ENCODE results near the gene PIGN.

PIGN gene

DNA sequence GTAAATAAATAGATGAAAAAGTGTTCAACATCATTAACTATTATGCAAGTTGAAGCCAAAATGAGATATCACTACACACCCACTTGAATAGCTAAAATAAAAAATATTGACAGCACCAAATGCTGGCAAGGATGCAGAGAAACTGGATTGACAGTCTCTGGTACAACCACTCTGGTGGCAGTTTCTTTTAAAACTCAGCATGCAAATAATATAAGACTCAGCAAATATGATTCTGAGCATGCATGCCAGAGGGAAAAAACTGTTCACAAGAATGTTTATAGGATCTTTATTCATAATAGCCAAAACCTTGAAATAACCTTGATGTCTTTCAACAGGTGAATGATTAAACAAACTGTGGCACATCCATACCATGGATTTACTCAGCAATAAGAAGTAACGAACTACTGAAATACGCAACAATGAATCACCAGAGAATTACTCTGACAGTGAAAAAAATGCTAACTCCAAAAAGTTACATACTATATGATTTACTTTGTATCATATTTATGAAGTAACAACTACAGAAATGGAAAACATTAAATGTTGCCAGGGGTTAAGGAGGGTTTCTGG is 131.8 kb downstream of the PIGN start:
- TF ChIP-seq, protein P1, sequence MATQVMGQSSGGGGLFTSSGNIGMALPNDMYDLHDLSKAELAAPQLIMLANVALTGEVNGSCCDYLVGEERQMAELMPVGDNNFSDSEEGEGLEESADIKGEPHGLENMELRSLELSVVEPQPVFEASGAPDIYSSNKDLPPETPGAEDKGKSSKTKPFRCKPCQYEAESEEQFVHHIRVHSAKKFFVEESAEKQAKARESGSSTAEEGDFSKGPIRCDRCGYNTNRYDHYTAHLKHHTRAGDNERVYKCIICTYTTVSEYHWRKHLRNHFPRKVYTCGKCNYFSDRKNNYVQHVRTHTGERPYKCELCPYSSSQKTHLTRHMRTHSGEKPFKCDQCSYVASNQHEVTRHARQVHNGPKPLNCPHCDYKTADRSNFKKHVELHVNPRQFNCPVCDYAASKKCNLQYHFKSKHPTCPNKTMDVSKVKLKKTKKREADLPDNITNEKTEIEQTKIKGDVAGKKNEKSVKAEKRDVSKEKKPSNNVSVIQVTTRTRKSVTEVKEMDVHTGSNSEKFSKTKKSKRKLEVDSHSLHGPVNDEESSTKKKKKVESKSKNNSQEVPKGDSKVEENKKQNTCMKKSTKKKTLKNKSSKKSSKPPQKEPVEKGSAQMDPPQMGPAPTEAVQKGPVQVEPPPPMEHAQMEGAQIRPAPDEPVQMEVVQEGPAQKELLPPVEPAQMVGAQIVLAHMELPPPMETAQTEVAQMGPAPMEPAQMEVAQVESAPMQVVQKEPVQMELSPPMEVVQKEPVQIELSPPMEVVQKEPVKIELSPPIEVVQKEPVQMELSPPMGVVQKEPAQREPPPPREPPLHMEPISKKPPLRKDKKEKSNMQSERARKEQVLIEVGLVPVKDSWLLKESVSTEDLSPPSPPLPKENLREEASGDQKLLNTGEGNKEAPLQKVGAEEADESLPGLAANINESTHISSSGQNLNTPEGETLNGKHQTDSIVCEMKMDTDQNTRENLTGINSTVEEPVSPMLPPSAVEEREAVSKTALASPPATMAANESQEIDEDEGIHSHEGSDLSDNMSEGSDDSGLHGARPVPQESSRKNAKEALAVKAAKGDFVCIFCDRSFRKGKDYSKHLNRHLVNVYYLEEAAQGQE (IDR thresholded peaks at IDR 0.05; ENCODE audit: insufficient read depth in 1 of 2, low read depth in 2 of 2, low read length in 2 of 2) = no peak
- TF ChIP-seq SIN3A (IDR thresholded peaks at IDR 0.05; ENCODE audit: borderline replicate concordance, insufficient read depth, low read length) = no peak
- TF ChIP-seq POLR2AphosphoS5 (IDR thresholded peaks at IDR 0.05; ENCODE audit: low read depth, low read length) = no peak
- no peak for TF ChIP-seq FOXP2 (optimal IDR thresholded peaks at IDR 0.05; ENCODE audit: borderline replicate concordance, extremely low read depth, extremely low read length, insufficient read depth)
- TF ChIP-seq TAF1 (IDR thresholded peaks at IDR 0.05; ENCODE audit: borderline replicate concordance, insufficient read depth, low read length) = no peak

DNA sequence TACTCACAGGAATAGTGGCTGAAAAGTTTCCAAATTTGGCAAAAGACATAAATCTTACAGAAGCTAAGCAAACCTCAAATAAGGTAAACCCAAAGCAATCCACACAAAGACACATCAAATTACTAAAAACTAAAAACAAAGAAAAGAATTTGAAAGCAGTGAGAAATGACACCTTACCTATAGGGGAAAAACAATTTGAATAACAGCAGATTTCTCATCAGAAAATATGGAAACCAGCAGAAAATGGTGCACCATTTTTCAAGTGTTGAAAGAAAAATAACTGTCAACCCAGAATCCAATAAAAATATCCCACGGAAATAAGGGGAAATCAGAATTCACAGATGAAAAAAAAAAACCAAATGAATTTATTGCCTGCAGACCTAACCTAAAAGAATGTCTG is 138.6 kb downstream of the PIGN start:
- TF ChIP-seq FOXP2 (optimal IDR thresholded peaks at IDR 0.05; ENCODE audit: borderline replicate concordance, extremely low read depth, extremely low read length, insufficient read depth) (no peak), SIN3A (IDR thresholded peaks at IDR 0.05; ENCODE audit: borderline replicate concordance, insufficient read depth, low read length) (no peak), TAF1 (IDR thresholded peaks at IDR 0.05; ENCODE audit: borderline replicate concordance, insufficient read depth, low read length) (no peak), POLR2AphosphoS5 (IDR thresholded peaks at IDR 0.05; ENCODE audit: low read depth, low read length) (no peak)
- TF ChIP-seq, protein P1 (IDR thresholded peaks at IDR 0.05; ENCODE audit: insufficient read depth in 1 of 2, low read depth in 2 of 2, low read length in 2 of 2) = no peak

DNA sequence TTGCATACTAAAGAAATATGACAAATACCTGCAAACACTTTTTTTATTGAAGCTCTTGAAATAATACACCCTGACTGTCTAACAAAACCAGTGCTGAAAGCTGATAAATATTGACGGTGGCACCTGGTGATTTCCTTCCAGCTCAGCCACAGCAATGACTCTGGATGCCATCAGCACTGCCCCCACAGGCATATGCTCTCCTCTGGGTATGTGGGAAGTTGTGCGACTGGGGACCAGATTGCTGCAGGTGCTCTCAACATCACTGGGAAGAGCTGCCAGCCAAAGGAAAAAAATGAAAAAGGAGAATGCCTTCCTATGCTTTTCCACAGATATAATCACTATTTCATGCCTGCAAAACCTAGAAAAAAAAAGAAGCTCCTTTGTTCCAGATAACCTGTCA is 141.5 kb downstream of the PIGN start:
- no peak for TF ChIP-seq SIN3A (IDR thresholded peaks at IDR 0.05; ENCODE audit: borderline replicate concordance, insufficient read depth, low read length)
- TF ChIP-seq, protein P1 (IDR thresholded peaks at IDR 0.05; ENCODE audit: insufficient read depth in 1 of 2, low read depth in 2 of 2, low read length in 2 of 2) = no peak
- no peak for TF ChIP-seq FOXP2 (optimal IDR thresholded peaks at IDR 0.05; ENCODE audit: borderline replicate concordance, extremely low read depth, extremely low read length, insufficient read depth)
- no peak for TF ChIP-seq TAF1 (IDR thresholded peaks at IDR 0.05; ENCODE audit: borderline replicate concordance, insufficient read depth, low read length)
- no peak for TF ChIP-seq POLR2AphosphoS5 (IDR thresholded peaks at IDR 0.05; ENCODE audit: low read depth, low read length)

DNA sequence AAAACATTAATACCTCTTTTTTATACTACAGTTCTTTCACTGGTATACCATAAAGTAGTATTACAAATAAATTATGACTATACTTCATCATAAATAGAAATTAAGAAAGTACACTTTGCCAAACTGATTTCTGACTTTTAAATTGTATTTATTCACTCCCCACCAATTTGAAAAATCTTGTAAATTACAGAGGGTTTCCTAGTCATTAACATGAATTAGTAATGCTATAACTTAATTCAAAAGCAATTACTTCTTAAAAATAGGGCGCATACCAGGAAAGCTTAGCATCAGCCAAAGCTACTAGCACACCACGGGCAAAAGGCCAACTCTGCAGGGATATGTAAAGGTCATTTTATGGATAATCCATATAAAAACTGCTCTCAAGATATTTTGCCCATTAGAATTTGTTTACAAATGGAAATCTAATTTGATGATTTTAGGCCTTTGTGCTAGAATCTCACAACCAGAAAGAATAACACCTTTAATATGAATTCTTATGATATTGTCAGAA is 142.3 kb downstream of the PIGN start:
- TF ChIP-seq POLR2AphosphoS5 (IDR thresholded peaks at IDR 0.05; ENCODE audit: low read depth, low read length) (no peak), TAF1 (IDR thresholded peaks at IDR 0.05; ENCODE audit: borderline replicate concordance, insufficient read depth, low read length) (no peak), SIN3A (IDR thresholded peaks at IDR 0.05; ENCODE audit: borderline replicate concordance, insufficient read depth, low read length) (no peak), FOXP2 (optimal IDR thresholded peaks at IDR 0.05; ENCODE audit: borderline replicate concordance, extremely low read depth, extremely low read length, insufficient read depth) (no peak)
- TF ChIP-seq, protein P1 (IDR thresholded peaks at IDR 0.05; ENCODE audit: insufficient read depth in 1 of 2, low read depth in 2 of 2, low read length in 2 of 2) = no peak

Data from PFSK-1 (cell line).